Sigmoid colon (tissue), 7 donors: ENCODE data around the gene NAT10. TPM values are rescaled to one million over a fixed set of nuclear protein-coding genes. Genes with fewer than 3 reads are reported as not detected.

Experiments
- DNase-seq: peaks from one replicate; pipeline ENCODE4 v3.0.0-alpha.2; 2019
- H3K27ac ChIP-seq, 4 donors: fragments of 200-600 bp; sonication (generic); one replicate each; pipeline ENCODE4 v1.5.1; 2016 to 2019; ENCODE audit warnings: mild to moderate bottlenecking in 1 of 4
- H3K27me3 ChIP-seq, 3 donors: fragments of 200-600 bp; sonication (generic); one replicate each; pipeline ENCODE4 v1.5.1; 2019; ENCODE audit warnings: mild to moderate bottlenecking in 1 of 3
- H3K36me3 ChIP-seq, 4 donors: fragments of 200-600 bp; sonication (generic); one replicate each; pipeline ENCODE4 v1.5.1; 2016 to 2019
- H3K4me1 ChIP-seq, 4 donors: fragments of 200-600 bp; sonication (generic); one replicate each; pipeline ENCODE4 v1.5.1; 2017 to 2019
- H3K4me3 ChIP-seq, 4 donors: fragments of 200-600 bp; sonication (generic); one replicate each; pipeline ENCODE4 v1.5.1; 2017 to 2019; ENCODE audit warnings: mild to moderate bottlenecking in 2 of 4, moderate library complexity in 1 of 4
- H3K9me3 ChIP-seq, 4 donors: fragments of 200-600 bp in 3 of 4; sonication (generic) in 3 of 4; one replicate each; pipeline versions ENCODE4 v1.5.1 to v1.6.1; 2013 to 2019
- EP300 ChIP-seq, 4 donors: sonication (generic); formaldehyde crosslinking; IDR thresholded peaks; one replicate each; pipeline ENCODE4 v1.6.1; 2017; ENCODE audit warnings: antibody characterized with exemption in 4 of 4
- POLR2A ChIP-seq, 2 donors: fragments of 450-650 bp; IDR thresholded peaks; one replicate each; pipeline ENCODE4 v1.6.1; 2016; ENCODE audit warnings: antibody characterized with exemption in 2 of 2, mild to moderate bottlenecking in 2 of 2, moderate library complexity in 2 of 2
- POLR2AphosphoS5 ChIP-seq, 4 donors: sonication (generic); formaldehyde crosslinking; IDR thresholded peaks; one replicate each; pipeline ENCODE4 v1.6.1; 2017; ENCODE audit warnings: antibody characterized with exemption in 4 of 4
- WGBS, 2 donors: extraction: QIAGEN DNeasy Blood & Tissue Kit; methylation state at CpG; one replicate each; pipeline ENCODE4 v1.1.7; 2013; 5-methylcytosine and 5-hydroxymethylcytosine counted together
- intact Hi-C: fragments of 100-400 bp; cut with DNase I; formaldehyde crosslinking; loops from one replicate; pipeline ENCODE4 v1.15.1; 2023
- polyA plus RNA-seq, 3 donors: library from polyadenylated mRNA; stranded (reverse); fragments of 200-250 nt; gene quantifications; one replicate each; pipeline ENCODE4 v1.2.3, GENCODE V29; 2013
- total RNA-seq, 4 donors: library from RNA; depleted of rRNA; stranded (reverse); fragments of >200 nt; gene quantifications; one replicate each; pipeline ENCODE4 v1.1.0, GENCODE V29; 2016
- TF ChIP-seq, protein P1 (sequence below), 4 experiments: fragments of 450-650 bp in 3 of 4; fragments of 200-600 bp in 1 of 4; IDR thresholded peaks; one replicate each; pipeline ENCODE4 v1.5.1; 2016 to 2019; ENCODE audit warnings: antibody characterized with exemption in 4 of 4, mild to moderate bottlenecking in 3 of 4, moderate library complexity in 2 of 4
- donor health status: healthy with polysubstance abuse.
- donor health status: Bipolar disorder and iron deficiency.
- donor health status: healthy.

Gene NAT10
- total and polyA plus RNA-seq, 7 donors: 5.3 to 35.4 (median 17.4) TPM

- Histone ChIP-seq H3K36me3 (peaks cover 34 to 100% (median 72%) of the 10 kb centered on the region in 4 donors), H3K27me3 (no peaks in the 10 kb centered on the region), H3K9me3 (no peaks in the 10 kb centered on the region), H3K4me3 (no peak overlapping the region), H3K4me1 (no peaks in the 10 kb centered on the region), H3K27ac (no peak overlapping the region)
- TF ChIP-seq POLR2AphosphoS5 (IDR thresholded peaks at IDR 0.05) (no peak), POLR2A (IDR thresholded peaks at IDR 0.05) (no peak), EP300 (IDR thresholded peaks at IDR 0.05) (no peak)
- TF ChIP-seq, protein P1, sequence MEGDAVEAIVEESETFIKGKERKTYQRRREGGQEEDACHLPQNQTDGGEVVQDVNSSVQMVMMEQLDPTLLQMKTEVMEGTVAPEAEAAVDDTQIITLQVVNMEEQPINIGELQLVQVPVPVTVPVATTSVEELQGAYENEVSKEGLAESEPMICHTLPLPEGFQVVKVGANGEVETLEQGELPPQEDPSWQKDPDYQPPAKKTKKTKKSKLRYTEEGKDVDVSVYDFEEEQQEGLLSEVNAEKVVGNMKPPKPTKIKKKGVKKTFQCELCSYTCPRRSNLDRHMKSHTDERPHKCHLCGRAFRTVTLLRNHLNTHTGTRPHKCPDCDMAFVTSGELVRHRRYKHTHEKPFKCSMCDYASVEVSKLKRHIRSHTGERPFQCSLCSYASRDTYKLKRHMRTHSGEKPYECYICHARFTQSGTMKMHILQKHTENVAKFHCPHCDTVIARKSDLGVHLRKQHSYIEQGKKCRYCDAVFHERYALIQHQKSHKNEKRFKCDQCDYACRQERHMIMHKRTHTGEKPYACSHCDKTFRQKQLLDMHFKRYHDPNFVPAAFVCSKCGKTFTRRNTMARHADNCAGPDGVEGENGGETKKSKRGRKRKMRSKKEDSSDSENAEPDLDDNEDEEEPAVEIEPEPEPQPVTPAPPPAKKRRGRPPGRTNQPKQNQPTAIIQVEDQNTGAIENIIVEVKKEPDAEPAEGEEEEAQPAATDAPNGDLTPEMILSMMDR (IDR thresholded peaks at IDR 0.05): no peak
- WGBS, 2 donors: 95 to 96% methylated on average over 5 of the region's 5 CpGs
- DNase-seq: no peak
- intact Hi-C loops: no loop called here
These were observed 9.0 kb downstream of the NAT10 start for GRCh38 chr11:34114471-34114870.

DNA sequence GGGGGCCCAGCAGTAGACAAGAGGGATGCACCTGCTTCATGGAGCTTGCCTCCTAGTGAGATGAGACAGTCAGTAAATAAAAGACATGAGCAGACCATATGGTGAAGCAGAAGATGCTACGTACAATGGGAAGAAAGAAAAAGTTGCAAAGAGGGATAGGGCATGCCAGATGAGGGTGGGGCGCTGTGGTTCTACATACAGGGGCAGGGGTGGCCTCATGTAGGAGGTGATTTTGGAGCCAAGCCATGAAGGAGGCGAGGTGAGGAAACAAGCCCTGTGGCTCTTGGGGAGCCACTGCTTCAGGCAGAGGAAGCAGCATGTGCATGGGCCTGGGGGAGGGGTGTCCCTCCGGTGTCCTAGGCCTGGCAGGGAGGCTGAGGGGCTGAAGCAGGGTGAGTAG is 15.2 kb downstream of the NAT10 start:
- H3K4me3 ChIP-seq: no peak overlapping the region
- H3K27ac ChIP-seq: no peak overlapping the region
- intact Hi-C loops: no loop called here
- H3K36me3 ChIP-seq: peaks cover 37 to 100% (median 65%) of the 10 kb centered on the region in 4 donors
- WGBS, 2 donors: 95 to 97% methylated on average over 4 of the region's 4 CpGs
- H3K27me3 ChIP-seq: no peaks in the 10 kb centered on the region
- no peak for DNase-seq
- H3K9me3 ChIP-seq: no peaks in the 10 kb centered on the region
- TF ChIP-seq POLR2A (IDR thresholded peaks at IDR 0.05): no peak
- H3K4me1 ChIP-seq: no peaks in the 10 kb centered on the region

GRCh38 chr11:34124885-34125668 is 19.6 kb downstream of the NAT10 start:
- TF ChIP-seq EP300 (IDR thresholded peaks at IDR 0.05): no peak
- TF ChIP-seq, protein P1 (IDR thresholded peaks at IDR 0.05): no peak
- no peak for TF ChIP-seq POLR2AphosphoS5 (IDR thresholded peaks at IDR 0.05)
- TF ChIP-seq POLR2A (IDR thresholded peaks at IDR 0.05): no peak
- Histone ChIP-seq H3K4me1 (no peaks in the 10 kb centered on the region), H3K9me3 (no peaks in the 10 kb centered on the region), H3K27me3 (no peaks in the 10 kb centered on the region), H3K4me3 (no peak overlapping the region), H3K36me3 (peaks cover 23 to 93% (median 51%) of the 10 kb centered on the region in 4 donors), H3K27ac (no peak overlapping the region)
- DNase-seq: no peak
- intact Hi-C loops: no loop called here
- 83% methylated on average over 4 of the region's 4 CpGs for WGBS, 2 donors

DNA sequence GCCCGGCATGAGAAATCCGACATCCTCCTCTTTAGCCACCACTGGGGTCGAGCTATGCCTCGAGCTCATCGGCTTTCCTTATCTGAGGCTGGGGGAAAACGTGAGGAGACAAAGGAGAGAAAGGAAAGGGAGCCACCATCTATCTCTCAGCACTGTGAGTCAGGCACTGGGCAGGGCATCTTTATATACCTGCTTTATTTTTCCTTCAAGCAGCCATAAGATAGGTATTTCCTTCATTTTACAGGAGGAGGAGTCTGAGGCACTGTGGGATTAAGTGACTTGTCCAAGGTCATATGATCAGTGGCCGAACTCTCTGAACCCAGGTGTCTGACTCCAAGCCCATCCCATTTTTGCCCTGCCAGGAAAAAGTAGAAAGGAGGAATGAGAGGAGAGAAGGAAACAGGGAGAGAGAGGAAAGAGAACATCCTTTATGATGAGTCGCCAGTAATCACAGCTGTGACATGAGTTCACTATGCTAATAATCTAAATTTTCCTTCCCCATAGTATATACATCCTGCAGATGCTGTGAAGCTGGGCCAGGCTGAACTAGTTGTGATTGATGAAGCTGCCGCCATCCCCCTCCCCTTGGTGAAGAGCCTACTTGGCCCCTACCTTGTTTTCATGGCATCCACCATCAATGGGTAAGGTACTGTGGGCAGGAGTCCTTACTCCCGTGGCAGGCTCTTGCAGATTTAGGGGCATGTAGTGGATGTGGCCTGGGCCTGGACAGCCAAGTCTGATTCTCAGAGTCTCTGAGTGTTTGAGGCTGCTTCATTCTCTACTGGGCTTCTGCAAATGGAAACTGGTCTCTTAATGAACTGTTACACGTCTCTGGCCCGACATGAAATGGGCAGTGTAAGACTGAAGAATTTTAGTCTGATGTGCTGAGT is 21.8 kb downstream of the NAT10 start:
- no peak for DNase-seq
- H3K36me3 ChIP-seq: peaks cover 18 to 93% (median 52%) of the 10 kb centered on the region in 4 donors
- intact Hi-C loops: no loop called here
- no peaks in the 10 kb centered on the region for H3K4me1 ChIP-seq
- no peak overlapping the region for H3K27ac ChIP-seq
- no peak for TF ChIP-seq EP300 (IDR thresholded peaks at IDR 0.05)
- TF ChIP-seq POLR2A (IDR thresholded peaks at IDR 0.05): no peak
- no peak for TF ChIP-seq POLR2AphosphoS5 (IDR thresholded peaks at IDR 0.05)
- TF ChIP-seq, protein P1 (IDR thresholded peaks at IDR 0.05): no peak
- WGBS, 2 donors: 92 to 95% methylated on average over 12 of the region's 12 CpGs
- no peaks in the 10 kb centered on the region for H3K9me3 ChIP-seq
- no peaks in the 10 kb centered on the region for H3K27me3 ChIP-seq
- no peak overlapping the region for H3K4me3 ChIP-seq

- Histone ChIP-seq H3K36me3 (peaks cover 13 to 93% (median 49%) of the 10 kb centered on the region in 4 donors), H3K9me3 (no peaks in the 10 kb centered on the region), H3K4me3 (no peak overlapping the region), H3K4me1 (no peaks in the 10 kb centered on the region), H3K27me3 (no peaks in the 10 kb centered on the region), H3K27ac (no peak overlapping the region)
- WGBS, 2 donors: 98 to 100% methylated on average over 3 of the region's 3 CpGs
- DNase-seq: no peak
- TF ChIP-seq EP300 (IDR thresholded peaks at IDR 0.05) (no peak), POLR2AphosphoS5 (IDR thresholded peaks at IDR 0.05) (no peak), POLR2A (IDR thresholded peaks at IDR 0.05) (no peak)
- TF ChIP-seq, protein P1 (IDR thresholded peaks at IDR 0.05): no peak
- intact Hi-C loops: no loop called here
These were observed 23.4 kb downstream of the NAT10 start for GRCh38 chr11:34128824-34129223.
